A673 (cell line): ENCODE data around the gene PSMD11.

Experiments used
- EZH2 ChIP-seq: fragments of 200-600 bp; sonication (generic); IDR thresholded peaks from 2 replicates; pipeline ENCODE4 v1.6.1; 2017; ENCODE audit warnings: borderline replicate concordance, low read depth, mild to moderate bottlenecking, mixed read lengths, antibody characterized with exemption, low read length; ENCODE audit not compliant: poor library complexity, severe bottlenecking
- TF ChIP-seq, protein P1 (sequence below): fragments of 300-800, 200-600 bp; sonication (generic); conservative IDR thresholded peaks from 2 replicates; pipeline ENCODE4 v1.5.1; 2017; ENCODE audit warnings: low read depth, mild to moderate bottlenecking, antibody characterized with exemption, low read length, moderate library complexity, mixed read lengths

DNA sequence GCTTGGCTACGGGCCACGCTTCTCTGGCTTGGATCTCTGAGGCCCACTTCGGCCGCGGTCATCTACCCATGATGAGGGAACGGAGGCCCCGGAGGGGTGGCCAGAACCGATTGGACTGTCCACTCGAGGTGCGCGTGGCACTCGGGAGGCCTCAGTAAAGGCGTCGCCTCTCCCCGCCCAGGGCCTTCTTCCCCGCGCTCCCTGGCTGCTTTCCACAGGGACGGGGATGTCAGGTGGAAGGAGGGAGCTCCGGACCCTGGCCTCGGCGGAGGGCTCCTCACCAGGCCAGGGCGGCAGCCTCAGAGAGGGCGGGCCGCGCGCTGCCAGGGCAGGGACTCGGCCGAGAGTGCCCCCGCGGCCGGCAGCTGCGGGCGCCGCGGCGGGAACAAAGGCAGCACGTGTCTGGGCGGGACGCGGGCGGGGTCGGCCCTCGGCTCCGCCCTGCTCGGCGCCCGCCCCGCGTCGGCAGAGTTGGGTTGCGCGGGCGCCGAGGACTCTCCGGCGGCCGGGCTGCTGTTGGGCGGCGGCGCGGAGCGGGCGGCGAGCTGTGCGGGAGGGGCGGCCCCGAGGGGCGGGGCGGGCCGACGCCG lies 41.9 kb downstream of the PSMD11 start:
- TF ChIP-seq, protein P1, sequence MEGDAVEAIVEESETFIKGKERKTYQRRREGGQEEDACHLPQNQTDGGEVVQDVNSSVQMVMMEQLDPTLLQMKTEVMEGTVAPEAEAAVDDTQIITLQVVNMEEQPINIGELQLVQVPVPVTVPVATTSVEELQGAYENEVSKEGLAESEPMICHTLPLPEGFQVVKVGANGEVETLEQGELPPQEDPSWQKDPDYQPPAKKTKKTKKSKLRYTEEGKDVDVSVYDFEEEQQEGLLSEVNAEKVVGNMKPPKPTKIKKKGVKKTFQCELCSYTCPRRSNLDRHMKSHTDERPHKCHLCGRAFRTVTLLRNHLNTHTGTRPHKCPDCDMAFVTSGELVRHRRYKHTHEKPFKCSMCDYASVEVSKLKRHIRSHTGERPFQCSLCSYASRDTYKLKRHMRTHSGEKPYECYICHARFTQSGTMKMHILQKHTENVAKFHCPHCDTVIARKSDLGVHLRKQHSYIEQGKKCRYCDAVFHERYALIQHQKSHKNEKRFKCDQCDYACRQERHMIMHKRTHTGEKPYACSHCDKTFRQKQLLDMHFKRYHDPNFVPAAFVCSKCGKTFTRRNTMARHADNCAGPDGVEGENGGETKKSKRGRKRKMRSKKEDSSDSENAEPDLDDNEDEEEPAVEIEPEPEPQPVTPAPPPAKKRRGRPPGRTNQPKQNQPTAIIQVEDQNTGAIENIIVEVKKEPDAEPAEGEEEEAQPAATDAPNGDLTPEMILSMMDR: no peak
- TF ChIP-seq EZH2: no peak
